Breast epithelium (tissue), 3 donors: ENCODE measurements around the gene TAPBPL.

Source experiments
- CTCF ChIP-seq, 3 donors: fragments of 450-650 bp; IDR thresholded peaks; one replicate each; pipeline ENCODE4 v1.5.1; 2016 to 2017; ENCODE audit warnings: antibody characterized with exemption in 3 of 3, mild to moderate bottlenecking in 3 of 3, moderate library complexity in 3 of 3
- POLR2AphosphoS5 ChIP-seq, 3 donors: sonication (generic); formaldehyde crosslinking; IDR thresholded peaks; one replicate each; pipeline ENCODE4 v1.6.1; 2017; ENCODE audit warnings: antibody characterized with exemption in 3 of 3

GRCh38 chr12:6469092-6469491 lies 17.2 kb downstream of the TAPBPL start:
- TF ChIP-seq POLR2AphosphoS5 (IDR thresholded peaks at IDR 0.05) = no peak
- no peak for TF ChIP-seq CTCF (IDR thresholded peaks at IDR 0.05)
